H9 (cell line): ENCODE measurements around the gene AKR1C2. TPM values are rescaled to one million over a fixed set of nuclear protein-coding genes. Genes with fewer than 3 reads are reported as not detected.

Experiments used
- DNase-seq: peaks from one replicate; pipeline ENCODE4 v3.0.0-alpha.2; 2017
- H2AFZ ChIP-seq: one replicate; pipeline ENCODE4 v1.6.1; 2013; ENCODE audit warnings: mild to moderate bottlenecking, low read length, control low read depth, moderate library complexity
- H2AK5ac ChIP-seq: 2 replicates; pipeline ENCODE4 v1.6.1; 2013; ENCODE audit warnings: low read length, control low read depth, mixed read lengths; ENCODE audit not compliant: insufficient read length
- H2BK120ac ChIP-seq: one replicate; pipeline ENCODE4 v1.6.1; 2013; ENCODE audit warnings: low read depth, mild to moderate bottlenecking, low read length, control low read depth, inconsistent platforms; ENCODE audit not compliant: poor library complexity, severe bottlenecking
- H2BK12ac ChIP-seq: 2 replicates; pipeline ENCODE4 v1.6.1; 2013; ENCODE audit warnings: low read length, control low read depth, mixed read lengths, low read depth; ENCODE audit not compliant: insufficient read length
- H2BK15ac ChIP-seq: 2 replicates; pipeline ENCODE4 v1.6.1; 2013; ENCODE audit warnings: low read depth, low read length, control low read depth
- H2BK20ac ChIP-seq: one replicate; pipeline ENCODE4 v1.6.1; 2013; ENCODE audit warnings: low read depth, mild to moderate bottlenecking, low read length, control low read depth, inconsistent platforms; ENCODE audit not compliant: poor library complexity, severe bottlenecking
- H2BK5ac ChIP-seq: 2 replicates; pipeline ENCODE4 v1.6.1; 2013; ENCODE audit warnings: low read length, control low read depth, mixed read lengths; ENCODE audit not compliant: insufficient read length
- H3K14ac ChIP-seq: 2 replicates; pipeline ENCODE4 v1.6.1; 2013; ENCODE audit warnings: low read length, control low read depth; ENCODE audit not compliant: insufficient read depth
- H3K18ac ChIP-seq: 2 replicates; pipeline ENCODE4 v1.6.1; 2013; ENCODE audit warnings: low read depth, mild to moderate bottlenecking, mixed read lengths, low read length, control low read depth; ENCODE audit not compliant: insufficient read length
- H3K23ac ChIP-seq: 2 replicates; pipeline ENCODE4 v1.6.1; 2013; ENCODE audit warnings: low read length, control low read depth, mixed read lengths, low read depth; ENCODE audit not compliant: insufficient read length
- H3K23me2 ChIP-seq: 2 replicates; pipeline ENCODE4 v1.6.1; 2013; ENCODE audit warnings: low read depth, mild to moderate bottlenecking, mixed read lengths, low read length, control low read depth; ENCODE audit not compliant: insufficient read length, poor library complexity, severe bottlenecking
- H3K27ac ChIP-seq: 2 replicates; pipeline ENCODE4 v1.5.1; 2013; ENCODE audit warnings: low read length, control low read depth, mixed read lengths, low read depth; ENCODE audit not compliant: insufficient read length
- H3K27me3 ChIP-seq: 2 replicates; pipeline ENCODE4 v1.6.1; 2013; ENCODE audit warnings: low read length, control low read depth, inconsistent platforms; ENCODE audit not compliant: insufficient read depth
- H3K4ac ChIP-seq: 2 replicates; pipeline ENCODE4 v1.6.1; 2013; ENCODE audit warnings: low read depth, mild to moderate bottlenecking, control low read depth, inconsistent platforms, low read length, moderate library complexity
- H3K4me1 ChIP-seq: 2 replicates; pipeline ENCODE4 v1.6.1; 2013; ENCODE audit warnings: low read length, control low read depth, inconsistent platforms; ENCODE audit not compliant: insufficient read depth
- H3K4me2 ChIP-seq: 2 replicates; pipeline ENCODE4 v1.6.1; 2013; ENCODE audit warnings: low read length, control low read depth, mixed read lengths; ENCODE audit not compliant: insufficient read length, insufficient read depth
- H3K56ac ChIP-seq: 2 replicates; pipeline ENCODE4 v1.6.1; 2013; ENCODE audit warnings: low read depth, mild to moderate bottlenecking, mixed read lengths, low read length, control low read depth; ENCODE audit not compliant: insufficient read length
- H3K79me1 ChIP-seq: 2 replicates; pipeline ENCODE4 v1.6.1; 2013; ENCODE audit warnings: low read depth, mild to moderate bottlenecking, moderate library complexity, low read length, control low read depth, inconsistent platforms; ENCODE audit not compliant: insufficient read depth, poor library complexity, severe bottlenecking
- H3K79me2 ChIP-seq: 2 replicates; pipeline ENCODE4 v1.6.1; 2013; ENCODE audit warnings: low read length, control low read depth, inconsistent platforms; ENCODE audit not compliant: insufficient read depth
- H3K9ac ChIP-seq: 2 replicates; pipeline ENCODE4 v1.6.1; 2013; ENCODE audit warnings: low read length, control low read depth, mixed read lengths; ENCODE audit not compliant: insufficient read length; ENCODE audit errors: extremely low read depth
- H3K9me3 ChIP-seq: one replicate; pipeline ENCODE4 v1.6.1; 2013; ENCODE audit warnings: low read depth, low read length, inconsistent platforms; ENCODE audit not compliant: control insufficient read depth
- H3T11ph ChIP-seq: one replicate; pipeline ENCODE4 v1.6.1; 2013; ENCODE audit warnings: mild to moderate bottlenecking, low read length, control low read depth, inconsistent platforms
- H4K20me1 ChIP-seq: one replicate; pipeline ENCODE4 v1.6.1; 2013; ENCODE audit not compliant: control insufficient read depth, insufficient read length, insufficient read depth
- H4K5ac ChIP-seq: 2 replicates; pipeline ENCODE4 v1.6.1; 2013; ENCODE audit warnings: low read depth, mild to moderate bottlenecking, mixed read lengths, low read length, control low read depth; ENCODE audit not compliant: insufficient read length
- H4K8ac ChIP-seq: replicated peaks from 2 replicates; pipeline ENCODE4 v1.6.1; 2013; ENCODE audit warnings: low read length, control low read depth, mixed read lengths, low read depth; ENCODE audit not compliant: insufficient read length
- H4K91ac ChIP-seq: 2 replicates; pipeline ENCODE4 v1.6.1; 2013; ENCODE audit warnings: low read depth, mild to moderate bottlenecking, moderate library complexity, mixed read lengths, low read length, control low read depth; ENCODE audit not compliant: insufficient read length
- H3K27ac Mint-ChIP-seq, 3 experiments: 2 replicates in 2 of 3; 3 replicates in 1 of 3; pipeline ENCODE4 v1.8.0; 2020 to 2021; ENCODE audit warnings: mixed read lengths in 3 of 3, mild to moderate bottlenecking in 1 of 3, moderate library complexity in 1 of 3
- H3K27me3 Mint-ChIP-seq: 2 replicates; pipeline ENCODE4 v1.8.0; 2021; ENCODE audit warnings: low read depth, mild to moderate bottlenecking, moderate library complexity, mixed read lengths
- H3K36me3 Mint-ChIP-seq, 3 experiments: 2 replicates in 2 of 3; 3 replicates in 1 of 3; pipeline ENCODE4 v1.8.0; 2020 to 2021; ENCODE audit warnings: low read depth in 3 of 3, mixed read lengths in 3 of 3; ENCODE audit not compliant: insufficient read depth in 1 of 3
- H3K4me1 Mint-ChIP-seq, 2 experiments: 2 replicates each; pipeline ENCODE4 v1.8.0; 2020; ENCODE audit warnings: mixed read lengths in 2 of 2
- H3K4me3 Mint-ChIP-seq, 2 experiments: 2 replicates in 1 of 2; 3 replicates in 1 of 2; pipeline ENCODE4 v1.8.0; 2020 to 2021; ENCODE audit warnings: mild to moderate bottlenecking in 2 of 2, mixed read lengths in 2 of 2, moderate library complexity in 1 of 2
- H3K9me3 Mint-ChIP-seq, 2 experiments: 2 replicates in 1 of 2; 3 replicates in 1 of 2; pipeline ENCODE4 v1.8.0; 2020; ENCODE audit warnings: mild to moderate bottlenecking in 2 of 2, mixed read lengths in 2 of 2, moderate library complexity in 1 of 2
- WGBS: extraction: QIAGEN DNeasy Blood & Tissue Kit; methylation state at CpG from one replicate; pipeline ENCODE4 v1.1.7; 2013; ENCODE audit warnings: missing lambda C conversion rate, low lambda C conversion rate, mixed read lengths; ENCODE audit not compliant: insufficient read length; ENCODE audit errors: extremely low coverage; 5-methylcytosine and 5-hydroxymethylcytosine counted together
- total RNA-seq: library from RNA; stranded (reverse); gene quantifications from 2 replicates; pipeline ENCODE4 v1.2.1, GENCODE V29; 2021
- TF ChIP-seq, protein P1 (sequence below): fragments of 200-600 bp; sonication (generic); conservative IDR thresholded peaks from 3 replicates; pipeline ENCODE4 v1.8.0; 2021; ENCODE audit warnings: antibody characterized with exemption, mild to moderate bottlenecking

AKR1C2 gene
- total RNA-seq, 1 experiment from 2014 or later, result 0.74 TPM

DNA sequence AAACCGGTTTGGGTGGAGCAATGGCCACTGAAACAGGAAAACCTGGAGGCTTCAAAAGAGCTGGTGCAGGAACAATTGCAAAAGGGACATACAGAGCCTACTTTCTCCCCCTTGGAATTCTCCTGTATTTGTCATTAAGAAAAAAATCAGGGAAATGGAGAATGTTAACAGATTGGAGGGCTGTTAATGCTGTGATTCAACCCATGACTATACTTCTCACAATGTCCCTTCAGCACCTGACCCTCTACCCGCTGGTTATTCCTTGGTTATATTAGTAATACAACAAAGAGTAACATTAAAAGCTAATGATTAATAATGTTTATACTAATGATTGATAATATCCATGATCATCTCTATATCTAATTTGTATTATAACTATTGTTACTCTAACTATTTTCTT is 34.4 kb upstream of the AKR1C2 start:
- H3K23me2 ChIP-seq, result no peaks in the 10 kb centered on the region
- H3K27ac ChIP-seq, result no peak overlapping the region
- H3K56ac ChIP-seq, result no peak overlapping the region
- no peak for DNase-seq
- no peak overlapping the region for H3K14ac ChIP-seq
- H3K9me3 ChIP-seq, result no peaks in the 10 kb centered on the region
- H3K4me1 ChIP-seq, result no peaks in the 10 kb centered on the region; the same call in 1 of the 2 replicates
- no peak overlapping the region for H3K23ac ChIP-seq
- peaks cover 31 to 68% of the 10 kb centered on the region in 2 experiments for H3K9me3 Mint-ChIP-seq
- H3K18ac ChIP-seq, result no peak overlapping the region
- H3K4ac ChIP-seq, result no peak overlapping the region
- TF ChIP-seq, protein P1, sequence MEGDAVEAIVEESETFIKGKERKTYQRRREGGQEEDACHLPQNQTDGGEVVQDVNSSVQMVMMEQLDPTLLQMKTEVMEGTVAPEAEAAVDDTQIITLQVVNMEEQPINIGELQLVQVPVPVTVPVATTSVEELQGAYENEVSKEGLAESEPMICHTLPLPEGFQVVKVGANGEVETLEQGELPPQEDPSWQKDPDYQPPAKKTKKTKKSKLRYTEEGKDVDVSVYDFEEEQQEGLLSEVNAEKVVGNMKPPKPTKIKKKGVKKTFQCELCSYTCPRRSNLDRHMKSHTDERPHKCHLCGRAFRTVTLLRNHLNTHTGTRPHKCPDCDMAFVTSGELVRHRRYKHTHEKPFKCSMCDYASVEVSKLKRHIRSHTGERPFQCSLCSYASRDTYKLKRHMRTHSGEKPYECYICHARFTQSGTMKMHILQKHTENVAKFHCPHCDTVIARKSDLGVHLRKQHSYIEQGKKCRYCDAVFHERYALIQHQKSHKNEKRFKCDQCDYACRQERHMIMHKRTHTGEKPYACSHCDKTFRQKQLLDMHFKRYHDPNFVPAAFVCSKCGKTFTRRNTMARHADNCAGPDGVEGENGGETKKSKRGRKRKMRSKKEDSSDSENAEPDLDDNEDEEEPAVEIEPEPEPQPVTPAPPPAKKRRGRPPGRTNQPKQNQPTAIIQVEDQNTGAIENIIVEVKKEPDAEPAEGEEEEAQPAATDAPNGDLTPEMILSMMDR, result no peak
- no peak overlapping the region for H3T11ph ChIP-seq
- H4K5ac ChIP-seq, result no peak overlapping the region
- H2AFZ ChIP-seq, result no peak overlapping the region
- H4K20me1 ChIP-seq, result no peaks in the 10 kb centered on the region
- no peak overlapping the region for H2BK12ac ChIP-seq
- H3K36me3 Mint-ChIP-seq, result peaks cover 2 to 7% (median 2%) of the 10 kb centered on the region in 3 experiments; a peak in 5 of 7 replicates
- H3K4me1 Mint-ChIP-seq, result peaks cover 6 to 9% of the 10 kb centered on the region in 2 experiments
- H3K9ac ChIP-seq, result no peak overlapping the region
- no peak overlapping the region for H2BK120ac ChIP-seq
- no peak overlapping the region for H2AK5ac ChIP-seq
- H3K79me1 ChIP-seq, result no peaks in the 10 kb centered on the region
- no peak overlapping the region for H3K4me3 Mint-ChIP-seq
- no peak overlapping the region for H3K27ac Mint-ChIP-seq
- H3K27me3 Mint-ChIP-seq, result no peaks in the 10 kb centered on the region
- no peak overlapping the region for H2BK5ac ChIP-seq
- no peak overlapping the region for H4K8ac ChIP-seq
- H2BK20ac ChIP-seq, result no peak overlapping the region
- H2BK15ac ChIP-seq, result no peak overlapping the region
- no peak overlapping the region for H4K91ac ChIP-seq
- no peak overlapping the region for H3K4me2 ChIP-seq
- H3K79me2 ChIP-seq, result no peaks in the 10 kb centered on the region
- no peaks in the 10 kb centered on the region for H3K27me3 ChIP-seq
- WGBS, result no CpG with 5 or more reads among the region's 2 CpGs
